ENCODE results near the gene SLX9. TPM values are rescaled to one million over a fixed set of nuclear protein-coding genes. Genes with fewer than 3 reads are reported as not detected.

SLX9 gene
- total and polyA plus RNA-seq, 2 donors (not counting 1 experiment from before 2014, with no cell fraction given), result 11.7 to 15.9 TPM

- 57% methylated on average over 20 of the region's 20 CpGs for WGBS (ENCODE audit: insufficient coverage)
- ATAC-seq (ENCODE audit: low read depth) (no peak), DNase-seq (no peak)
- Histone ChIP-seq H3K9ac (ENCODE audit: low read length) (no peak overlapping the region), H3K79me2 (ENCODE audit: control insufficient read depth, insufficient read depth, low read length) (no peaks in the 10 kb centered on the region), H3K36me3 (replicated peaks in 1 of 2; ENCODE audit: control extremely low read depth in 1 of 2, control insufficient read depth in 1 of 2, extremely low read depth in 1 of 2, insufficient read depth in 2 of 2, low read length in 1 of 2) (no peaks in the 10 kb centered on the region), H3K9me3 (ENCODE audit: control extremely low read depth in 1 of 3, control insufficient read depth in 2 of 3, insufficient read depth in 1 of 3, low read length in 2 of 3) (peaks cover 0 to 3% (median 0%) of the 10 kb centered on the region in 3 donors), H3K4me3 (ENCODE audit: control extremely low read depth in 1 of 5, extremely low read depth in 1 of 5, insufficient read depth in 1 of 5, low read depth in 2 of 5, low read length in 4 of 5) (no peak overlapping the region), H3K27me3 (replicated peaks in 1 of 4; ENCODE audit: control extremely low read depth in 1 of 4, control insufficient read depth in 3 of 4, insufficient read depth in 4 of 4, low read length in 3 of 4) (peaks cover 0 to 14% (median 0%) of the 10 kb centered on the region in 4 experiments), H4K20me1 (ENCODE audit: control insufficient read depth, insufficient read depth, low read length, poor library complexity, severe bottlenecking) (no peaks in the 10 kb centered on the region), H3K27ac (ENCODE audit: low read length in 2 of 2) (no peak overlapping the region), H2AFZ (ENCODE audit: insufficient read depth, low read depth, low read length, poor library complexity, severe bottlenecking) (no peak overlapping the region), H3K4me2 (replicated peaks; ENCODE audit: low read depth, low read length, poor library complexity, severe bottlenecking) (no peak overlapping the region), H3K4me1 (ENCODE audit: control insufficient read depth in 2 of 2, insufficient read depth in 2 of 2, low read length in 2 of 2) (peaks cover 11 to 17% of the 10 kb centered on the region in 2 donors)
- no peaks in the 10 kb centered on the region for H3K9me3 Mint-ChIP-seq (ENCODE audit: insufficient read depth)
- CTCF ChIA-PET, result no interaction called here
- H3K4me3 Mint-ChIP-seq, result no peak overlapping the region
- POLR2A ChIA-PET, result no interaction called here
- peaks cover 4% of the 10 kb centered on the region for H3K27me3 Mint-ChIP-seq
- no peak overlapping the region for H3K27ac Mint-ChIP-seq
- intact Hi-C loops (cut with micrococcal nuclease), result no loop called here
- peaks cover 6% of the 10 kb centered on the region for H3K4me1 Mint-ChIP-seq
- TF ChIP-seq CTCF (IDR thresholded peaks at IDR 0.05) (no peak), EZH2 (IDR thresholded peaks at IDR 0.05; ENCODE audit: borderline replicate concordance, insufficient read depth, low read depth, low read length, poor library complexity, severe bottlenecking) (no peak)
These were observed 49.0 kb downstream of the SLX9 start for GRCh38 chr21:44988607-44989536.

GRCh38 chr21:44989537-44989886 is 49.7 kb downstream of the SLX9 start:
- intact Hi-C loops (cut with micrococcal nuclease), result no loop called here
- ATAC-seq (ENCODE audit: low read depth), result no peak
- H3K4me1 ChIP-seq (ENCODE audit: control insufficient read depth in 2 of 2, insufficient read depth in 2 of 2, low read length in 2 of 2), result peaks cover 11 to 17% of the 10 kb centered on the region in 2 donors

More at GRCh38 chr21:44989537-44989886, 49.7 kb downstream of the SLX9 start:
- no peak overlapping the region for H3K9ac ChIP-seq (ENCODE audit: low read length)
- Mint-ChIP-seq H3K27me3 (peaks cover 8% of the 10 kb centered on the region), H3K9me3 (ENCODE audit: insufficient read depth) (no peaks in the 10 kb centered on the region), H3K4me3 (no peak overlapping the region), H3K27ac (no peak overlapping the region), H3K4me1 (peaks cover 6% of the 10 kb centered on the region)
- no peak overlapping the region for H3K27ac ChIP-seq (ENCODE audit: low read length in 2 of 2)
- H4K20me1 ChIP-seq (ENCODE audit: control insufficient read depth, insufficient read depth, low read length, poor library complexity, severe bottlenecking), result no peaks in the 10 kb centered on the region
- TF ChIP-seq CTCF (IDR thresholded peaks at IDR 0.05), result no peak
- no peak for TF ChIP-seq EZH2 (IDR thresholded peaks at IDR 0.05; ENCODE audit: borderline replicate concordance, insufficient read depth, low read depth, low read length, poor library complexity, severe bottlenecking)
- H3K9me3 ChIP-seq (ENCODE audit: control extremely low read depth in 1 of 3, control insufficient read depth in 2 of 3, insufficient read depth in 1 of 3, low read length in 2 of 3), result peaks cover 0 to 3% (median 0%) of the 10 kb centered on the region in 3 donors
- WGBS (ENCODE audit: insufficient coverage), result 5% methylated on average over 2 of the region's 8 CpGs
- no peak overlapping the region for H3K4me3 ChIP-seq (ENCODE audit: control extremely low read depth in 1 of 5, extremely low read depth in 1 of 5, insufficient read depth in 1 of 5, low read depth in 2 of 5, low read length in 4 of 5)
- H3K79me2 ChIP-seq (ENCODE audit: control insufficient read depth, insufficient read depth, low read length), result no peaks in the 10 kb centered on the region
- H3K4me2 ChIP-seq (replicated peaks; ENCODE audit: low read depth, low read length, poor library complexity, severe bottlenecking), result no peak overlapping the region
- H3K27me3 ChIP-seq (replicated peaks in 1 of 4; ENCODE audit: control extremely low read depth in 1 of 4, control insufficient read depth in 3 of 4, insufficient read depth in 4 of 4, low read length in 3 of 4), result peaks cover 0 to 16% (median 0%) of the 10 kb centered on the region in 4 experiments
- ChIA-PET POLR2A (no interaction called here), CTCF (no interaction called here)
- DNase-seq, result no peak
- no peaks in the 10 kb centered on the region for H3K36me3 ChIP-seq (replicated peaks in 1 of 2; ENCODE audit: control extremely low read depth in 1 of 2, control insufficient read depth in 1 of 2, extremely low read depth in 1 of 2, insufficient read depth in 2 of 2, low read length in 1 of 2)
- H2AFZ ChIP-seq (ENCODE audit: insufficient read depth, low read depth, low read length, poor library complexity, severe bottlenecking), result no peak overlapping the region
